Retinal pigment epithelial cell (primary cell): ENCODE results near the gene WNT9A.
A peak's percentile ranks its signal among the peaks of the same experiment; 100 is the strongest.

Experiments
- DNase-seq: peaks from one replicate; pipeline ENCODE4 v3.0.0-alpha.2; 2010; ENCODE audit warnings: low read depth
- H3K4me3 ChIP-seq: 2 replicates; pipeline ENCODE4 v1.5.1; 2011; ENCODE audit warnings: mild to moderate bottlenecking, low read length, control low read depth, moderate library complexity
- CTCF ChIP-seq: conservative IDR thresholded peaks from 2 replicates; pipeline ENCODE4 v1.5.1; 2011; ENCODE audit warnings: low read depth, low read length, control low read depth, inconsistent platforms

Gene WNT9A

GRCh38 chr1:227943381-227944089 is 4.2 kb downstream of the WNT9A start:
- TF ChIP-seq CTCF, result no peak
- no peak overlapping the region for H3K4me3 ChIP-seq
- DNase-seq, result no peak

- no peak for DNase-seq
- no peak for TF ChIP-seq CTCF
- no peak overlapping the region for H3K4me3 ChIP-seq
Measured at GRCh38 chr1:227942716-227943261, 4.9 kb downstream of the WNT9A start.

GRCh38 chr1:227942021-227942715 is 5.6 kb downstream of the WNT9A start:
- peak; percentile 39 for TF ChIP-seq CTCF
- no peak overlapping the region for H3K4me3 ChIP-seq
- DNase-seq, result no peak

GRCh38 chr1:227941509-227942020 is 6.2 kb downstream of the WNT9A start:
- no peak for TF ChIP-seq CTCF
- DNase-seq, result no peak
- H3K4me3 ChIP-seq, result no peak overlapping the region

GRCh38 chr1:227940791-227941241 is 6.9 kb downstream of the WNT9A start:
- H3K4me3 ChIP-seq, result no peak overlapping the region
- no peak for DNase-seq
- no peak for TF ChIP-seq CTCF

- DNase-seq, result no peak
- no peak overlapping the region for H3K4me3 ChIP-seq
- no peak for TF ChIP-seq CTCF
Measured at GRCh38 chr1:227939791-227940771, 7.7 kb downstream of the WNT9A start.
